NCI-H146 (cell line): ENCODE measurements around the gene CPD.
A peak's percentile ranks its signal among the peaks of the same experiment; 100 is the strongest.
"Not testable (repeated sequence)": the region's sequence is repeated elsewhere in the genome, so short reads cannot be mapped to it uniquely, and the experiment has no call there.

Experiments used
- DNase-seq: peaks from one replicate; lab custom pipeline; 2025; lab: John Stamatoyannopoulos, UW

CPD gene

GRCh38 chr17:30388321-30389179, 9.8 kb downstream of the CPD start:
- no peak for DNase-seq

GRCh38 chr17:30389756-30390300, 11.1 kb downstream of the CPD start:
- DNase-seq, result no peak

GRCh38 chr17:30391534-30391933, 12.8 kb downstream of the CPD start:
- no peak for DNase-seq

GRCh38 chr17:30393491-30393890, 14.8 kb downstream of the CPD start:
- DNase-seq, result no peak

GRCh38 chr17:30393911-30394867, 15.5 kb downstream of the CPD start:
- DNase-seq, result no peak

- peak; percentile 63 for DNase-seq
Observed at GRCh38 chr17:30395398-30396022, 16.8 kb downstream of the CPD start.

GRCh38 chr17:30396129-30396528, 17.4 kb downstream of the CPD start:
- DNase-seq, result no peak

GRCh38 chr17:30396612-30397011, 17.9 kb downstream of the CPD start:
- no peak for DNase-seq

- DNase-seq, result no peak
Observed at GRCh38 chr17:30398328-30399041, 19.8 kb downstream of the CPD start.

- DNase-seq, result no peak
Observed at GRCh38 chr17:30401097-30401496, 22.4 kb downstream of the CPD start.

GRCh38 chr17:30405161-30405560, 26.4 kb downstream of the CPD start:
- peak; percentile 95 for DNase-seq

- DNase-seq, result not testable (repeated sequence)
Observed at GRCh38 chr17:30410627-30411026, 31.9 kb downstream of the CPD start.

- not testable (repeated sequence) for DNase-seq
Observed at GRCh38 chr17:30412008-30412496, 33.3 kb downstream of the CPD start.

- DNase-seq, result no peak
Observed at GRCh38 chr17:30413109-30413508, 34.4 kb downstream of the CPD start.

GRCh38 chr17:30414486-30414885, 35.8 kb downstream of the CPD start:
- DNase-seq, result no peak

- DNase-seq, result no peak
Observed at GRCh38 chr17:30415491-30415890, 36.8 kb downstream of the CPD start.

- not testable (repeated sequence) for DNase-seq
Observed at GRCh38 chr17:30418070-30418469, 39.3 kb downstream of the CPD start.

GRCh38 chr17:30421592-30421991, 42.9 kb downstream of the CPD start:
- no peak for DNase-seq

GRCh38 chr17:30422171-30422570, 43.4 kb downstream of the CPD start:
- DNase-seq, result no peak

GRCh38 chr17:30424471-30424870, 45.7 kb downstream of the CPD start:
- no peak for DNase-seq

GRCh38 chr17:30426292-30426691, 47.6 kb downstream of the CPD start:
- DNase-seq, result no peak
